Measurements from ENCODE around the gene KIAA0513.

- TF ChIP-seq CTCF (conservative IDR thresholded peaks at IDR 0.05) (no peak), ZFX (IDR thresholded peaks at IDR 0.05) (no peak)
Measured at GRCh38 chr16:85100265-85100664, 72.7 kb downstream of the KIAA0513 start.
